GM12878 (cell line): Measurements from ENCODE around the gene NCKAP5L.

Source experiments
- CREM ChIP-seq: IDR thresholded peaks from 2 replicates; pipeline ENCODE4 v1.6.1; 2014; ENCODE audit warnings: antibody characterized with exemption, low read depth
- NFYB ChIP-seq: IDR thresholded peaks from 2 replicates; pipeline ENCODE4 v1.6.1; 2011; ENCODE audit warnings: low read depth, mild to moderate bottlenecking, low read length, improper control_type of control experiment, moderate library complexity; ENCODE audit not compliant: insufficient read depth
- POLR2A ChIP-seq: IDR thresholded peaks from 2 replicates; pipeline ENCODE4 v1.6.1; 2011; ENCODE audit warnings: low read depth, mild to moderate bottlenecking, low read length

- no peak for TF ChIP-seq POLR2A
- no peak for TF ChIP-seq NFYB
- no peak for TF ChIP-seq CREM
These were observed 48.6 kb downstream of the NCKAP5L start for GRCh38 chr12:49779581-49779980.
